Activated CD4-positive, alpha-beta T cell treated with anti-CD3 and anti-CD28 coated beads, Interleukin-2, amount 10 ng/mL, durations not matched to agents 24 days and 14 days (primary cell): ENCODE results near the gene MAP6. TPM values are rescaled to one million over a fixed set of nuclear protein-coding genes. Genes with fewer than 3 reads are reported as not detected.
"Not testable (repeated sequence)": the region's sequence is repeated elsewhere in the genome, so short reads cannot be mapped to it uniquely, and the experiment has no call there.

Experiments
- DNase-seq: peaks from one replicate; pipeline ENCODE4 v3.0.0; 2022
- H3K27ac Mint-ChIP-seq: one replicate; pipeline ENCODE4 v1.8.0; 2022; ENCODE audit warnings: mild to moderate bottlenecking, mixed read lengths
- H3K27me3 Mint-ChIP-seq: one replicate; pipeline ENCODE4 v1.8.0; 2022; ENCODE audit warnings: mixed read lengths
- H3K36me3 Mint-ChIP-seq: one replicate; pipeline ENCODE4 v1.8.0; 2022; ENCODE audit warnings: low read depth, mild to moderate bottlenecking, mixed read lengths
- H3K4me1 Mint-ChIP-seq: one replicate; pipeline ENCODE4 v1.8.0; 2021; ENCODE audit warnings: mixed read lengths
- H3K4me3 Mint-ChIP-seq: one replicate; pipeline ENCODE4 v1.8.0; 2022; ENCODE audit warnings: mild to moderate bottlenecking, moderate library complexity, mixed read lengths
- H3K9me3 Mint-ChIP-seq: one replicate; pipeline ENCODE4 v1.8.0; 2021; ENCODE audit warnings: mixed read lengths
- intact Hi-C: fragments of 100-400 bp; cut with micrococcal nuclease; formaldehyde crosslinking; loops from one replicate; pipeline ENCODE4 v1.15.1; 2023
- total RNA-seq: library from RNA; stranded (reverse); gene quantifications from 2 replicates; pipeline ENCODE4 v1.2.3, GENCODE V29; 2022

MAP6 gene
- total RNA-seq, 1 donor from 2014 or later: 0.09 TPM

DNA sequence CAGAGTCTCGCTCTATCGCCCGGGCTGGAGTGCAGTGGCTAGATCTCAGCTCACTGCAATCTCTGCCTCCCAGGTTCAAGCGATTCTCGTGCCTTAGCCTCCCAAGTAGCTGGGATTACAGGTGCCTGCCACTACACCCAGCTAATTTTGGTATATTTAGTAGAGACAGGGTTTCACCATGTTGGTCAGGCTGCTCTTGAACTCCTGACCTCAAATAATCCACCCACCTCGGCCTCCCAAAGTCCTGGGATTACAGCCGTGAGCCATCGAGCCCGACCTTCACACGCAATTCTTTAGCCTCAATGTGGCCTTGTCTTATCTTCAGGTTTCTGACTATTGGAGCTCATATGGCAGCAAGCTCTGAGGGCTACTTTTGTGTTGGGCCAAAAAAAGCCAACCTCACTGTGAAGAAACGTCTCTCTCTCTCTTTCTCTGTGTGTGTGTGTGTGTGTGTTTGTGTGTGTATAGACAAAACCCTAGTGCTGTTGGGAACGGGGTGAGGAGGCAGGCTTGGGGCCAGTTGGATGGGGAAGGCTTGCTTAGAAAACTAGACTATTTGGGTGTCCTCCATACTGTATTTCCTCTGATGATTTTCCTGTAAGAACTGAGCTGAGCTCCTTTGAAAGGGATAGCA, 84.1 kb downstream of the MAP6 start:
- peaks cover 34% of the 10 kb centered on the region for H3K27me3 Mint-ChIP-seq
- peaks cover 10% of the 10 kb centered on the region for H3K4me1 Mint-ChIP-seq
- intact Hi-C loops, H3K27ac Mint-ChIP-seq, DNase-seq, H3K36me3 Mint-ChIP-seq, H3K9me3 Mint-ChIP-seq: not testable (repeated sequence)
- H3K4me3 Mint-ChIP-seq: peak overlapping the region; percentile 2

DNA sequence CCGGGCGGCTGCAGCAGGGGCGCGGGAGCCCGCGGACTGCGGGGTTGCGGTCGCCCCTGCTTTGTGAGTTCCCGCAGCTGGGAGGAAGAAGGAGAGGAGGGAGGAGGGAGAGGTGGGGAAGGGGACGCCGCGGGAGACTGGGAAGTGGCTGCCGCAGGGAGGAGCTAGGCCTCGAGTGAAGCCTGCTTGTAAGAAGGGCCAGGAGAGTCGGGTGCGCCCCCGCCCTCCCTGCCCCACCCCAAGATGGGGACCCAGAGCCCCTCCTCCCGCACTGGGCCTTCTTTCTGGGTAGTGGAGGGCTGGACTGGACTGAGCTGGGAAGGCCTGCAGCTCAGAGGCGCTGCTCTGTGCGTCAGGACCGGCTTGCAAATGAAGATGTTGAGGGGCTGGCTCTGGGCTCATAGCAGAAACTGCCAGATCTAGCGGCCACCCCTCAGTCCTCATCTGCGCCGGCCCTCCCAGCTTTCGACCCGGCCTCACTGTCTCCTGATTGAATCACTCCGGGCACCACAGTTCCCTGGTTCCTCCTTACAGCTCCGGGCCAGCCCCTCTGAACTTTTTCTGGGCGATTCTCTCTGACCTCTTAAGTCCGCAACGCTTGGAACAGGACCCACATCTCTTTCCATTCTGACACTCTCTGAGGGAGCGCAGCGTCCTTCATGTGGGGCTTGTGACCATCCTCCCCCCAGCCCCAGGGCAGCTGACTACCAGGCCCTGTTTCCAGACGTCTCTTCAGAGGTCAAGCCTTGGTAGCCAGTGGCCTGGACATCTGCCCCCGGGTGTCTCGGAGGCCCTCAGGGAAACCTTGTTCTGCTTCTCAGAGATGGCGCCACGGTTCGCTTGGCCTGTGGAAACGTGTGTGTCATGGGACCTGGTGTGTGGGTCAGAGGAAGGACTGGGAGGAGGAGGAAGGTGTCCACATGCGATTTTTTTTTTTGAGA, 84.8 kb downstream of the MAP6 start:
- peak overlapping the region; percentile 56 for H3K4me3 Mint-ChIP-seq
- H3K4me1 Mint-ChIP-seq: peaks cover 10% of the 10 kb centered on the region
- intact Hi-C loops: no loop called here
- H3K36me3 Mint-ChIP-seq: peaks cover 2% of the 10 kb centered on the region
- peaks cover 36% of the 10 kb centered on the region for H3K27me3 Mint-ChIP-seq
- DNase-seq: no peak
- no peaks in the 10 kb centered on the region for H3K9me3 Mint-ChIP-seq
- H3K27ac Mint-ChIP-seq: no peak overlapping the region

DNA sequence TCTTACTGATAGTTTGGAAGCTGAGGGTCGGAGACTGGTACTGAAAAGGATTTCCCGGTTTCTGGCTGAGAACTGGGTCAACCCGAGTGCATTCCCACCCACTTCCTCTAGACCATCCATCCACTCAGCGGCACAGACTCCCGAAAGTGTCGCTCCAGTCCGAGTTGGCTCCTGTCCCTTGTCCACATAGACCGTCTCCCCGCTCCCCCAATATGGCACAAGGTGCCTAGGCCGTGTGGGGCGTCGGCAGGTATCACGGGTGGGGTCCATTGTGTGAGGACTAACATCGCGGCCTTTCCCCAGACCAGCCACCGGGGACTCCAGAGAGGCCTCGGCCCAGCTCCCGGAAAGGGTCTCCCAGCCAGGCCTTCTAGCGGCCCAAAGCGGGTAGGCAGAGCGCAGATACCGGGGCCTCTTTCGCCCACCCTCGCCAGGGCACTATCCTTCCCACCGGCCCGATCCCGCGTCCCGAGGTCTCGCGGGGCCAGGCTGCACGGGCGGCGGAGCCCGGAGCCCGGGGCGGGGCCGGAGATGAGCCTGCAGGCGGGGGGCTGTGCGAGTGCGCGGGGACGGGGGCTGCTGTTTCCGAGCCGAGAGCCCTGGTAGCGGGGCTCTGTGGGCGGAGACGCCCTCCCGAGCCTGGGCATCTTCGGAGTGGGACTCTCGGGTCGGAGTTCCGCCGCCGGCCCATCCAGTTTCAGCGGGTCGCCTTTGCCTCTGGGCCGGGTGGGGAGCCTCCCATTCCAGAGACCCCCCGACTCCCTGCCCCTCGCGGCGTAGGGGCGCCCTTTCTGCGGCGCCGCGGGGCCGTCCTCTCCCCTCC, 85.7 kb downstream of the MAP6 start:
- Mint-ChIP-seq H3K4me1 (peaks cover 10% of the 10 kb centered on the region), H3K9me3 (no peaks in the 10 kb centered on the region), H3K27ac (no peak overlapping the region), H3K27me3 (peaks cover 36% of the 10 kb centered on the region), H3K36me3 (peaks cover 2% of the 10 kb centered on the region), H3K4me3 (peak overlapping the region; percentile 66)
- intact Hi-C loops: no loop called here
- DNase-seq: peak; percentile 74

DNA sequence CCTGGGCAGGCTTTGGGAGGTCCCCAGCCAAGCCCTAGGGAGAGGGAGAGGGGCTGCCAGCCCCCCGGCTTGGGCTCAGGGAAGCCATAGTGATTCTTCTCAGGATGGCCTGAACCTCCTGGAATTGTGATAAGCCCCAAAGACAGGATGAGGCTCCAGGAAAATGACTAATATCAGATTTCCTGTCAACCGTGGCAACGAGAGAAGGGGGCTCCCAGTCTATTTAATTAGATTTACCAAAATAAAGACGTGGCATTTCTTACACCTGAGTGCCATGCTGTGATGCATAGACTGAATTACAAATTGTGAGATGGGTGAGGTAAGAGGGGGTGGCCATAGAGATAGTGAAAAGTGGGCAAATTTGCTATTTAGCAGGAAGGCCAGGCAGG, 86.3 kb downstream of the MAP6 start:
- Mint-ChIP-seq H3K27me3 (peaks cover 36% of the 10 kb centered on the region), H3K27ac (no peak overlapping the region), H3K36me3 (peaks cover 2% of the 10 kb centered on the region), H3K9me3 (no peaks in the 10 kb centered on the region), H3K4me1 (peaks cover 10% of the 10 kb centered on the region), H3K4me3 (peak overlapping the region; percentile 66)
- intact Hi-C loops: no loop called here
- DNase-seq: no peak

DNA sequence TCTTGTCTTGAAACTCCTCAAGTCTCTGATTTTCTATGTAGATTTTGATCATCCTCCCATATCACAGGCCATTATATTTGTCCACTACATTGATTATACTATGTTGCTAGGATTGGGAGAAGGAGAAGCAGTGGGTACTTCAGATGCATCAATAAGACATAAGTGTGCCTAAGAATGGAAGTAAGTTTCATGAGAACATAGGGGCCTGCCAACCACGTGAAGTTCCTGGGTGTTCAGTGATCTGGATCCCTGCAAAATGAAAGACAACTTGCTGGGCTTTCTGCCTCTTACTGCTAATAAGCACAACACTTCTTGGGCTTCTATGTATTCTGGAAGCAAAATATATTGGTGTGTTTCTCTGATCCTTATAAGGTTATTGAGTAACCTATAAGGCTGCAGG, 89.0 kb downstream of the MAP6 start:
- Mint-ChIP-seq H3K36me3 (peaks cover 2% of the 10 kb centered on the region), H3K4me3 (no peak overlapping the region), H3K9me3 (no peaks in the 10 kb centered on the region), H3K27me3 (peaks cover 28% of the 10 kb centered on the region), H3K27ac (no peak overlapping the region), H3K4me1 (peaks cover 14% of the 10 kb centered on the region)
- intact Hi-C loops: no loop called here
- no peak for DNase-seq

DNA sequence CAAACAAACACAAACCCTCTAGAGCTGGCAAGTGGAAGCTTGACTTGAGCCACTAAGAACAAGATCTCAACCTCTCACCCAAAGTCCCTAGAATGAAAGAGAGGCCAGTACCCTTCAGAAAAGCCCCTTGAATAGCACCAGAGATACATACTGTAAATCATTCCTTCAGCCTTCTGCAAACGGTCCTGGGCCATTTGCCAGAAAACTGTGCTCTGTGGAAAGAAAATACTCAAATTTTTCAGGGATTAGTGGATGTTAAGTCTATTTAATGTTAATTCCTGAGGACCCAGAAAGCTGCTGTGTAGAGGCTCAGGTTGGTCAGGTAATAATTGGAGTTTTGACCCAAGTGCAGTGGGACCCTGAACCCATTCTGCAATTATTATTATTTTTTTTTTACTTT, 89.9 kb downstream of the MAP6 start:
- DNase-seq: no peak
- intact Hi-C loops: no loop called here
- no peak overlapping the region for H3K27ac Mint-ChIP-seq
- no peak overlapping the region for H3K4me3 Mint-ChIP-seq
- H3K9me3 Mint-ChIP-seq: no peaks in the 10 kb centered on the region
- peaks cover 2% of the 10 kb centered on the region for H3K36me3 Mint-ChIP-seq
- peaks cover 14% of the 10 kb centered on the region for H3K4me1 Mint-ChIP-seq
- peaks cover 21% of the 10 kb centered on the region for H3K27me3 Mint-ChIP-seq

DNA sequence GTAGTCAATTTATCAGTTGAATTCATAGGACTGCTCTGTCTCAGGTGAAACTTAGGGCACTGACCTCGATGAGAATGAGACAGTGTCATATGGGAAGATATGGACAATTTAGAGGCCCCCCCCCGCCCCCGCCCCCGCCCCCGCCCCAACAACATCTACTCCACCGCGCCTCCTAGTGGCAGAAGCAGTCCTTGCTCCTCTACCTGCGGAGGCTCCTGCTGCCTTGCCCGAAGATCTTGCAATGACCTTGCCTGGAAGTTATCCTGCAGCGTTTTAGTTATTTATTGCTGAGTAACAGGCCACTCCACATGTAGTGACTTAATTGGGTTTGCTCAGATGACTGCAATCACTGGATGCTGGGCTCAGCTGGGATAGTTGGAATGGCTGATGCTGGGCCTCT, 91.6 kb downstream of the MAP6 start:
- peaks cover 11% of the 10 kb centered on the region for H3K27me3 Mint-ChIP-seq
- peaks cover 5% of the 10 kb centered on the region for H3K36me3 Mint-ChIP-seq
- H3K27ac Mint-ChIP-seq: no peak overlapping the region
- no peak overlapping the region for H3K4me3 Mint-ChIP-seq
- H3K4me1 Mint-ChIP-seq: peaks cover 6% of the 10 kb centered on the region
- intact Hi-C loops: no loop called here
- peak; percentile 86 for DNase-seq
- no peaks in the 10 kb centered on the region for H3K9me3 Mint-ChIP-seq

DNA sequence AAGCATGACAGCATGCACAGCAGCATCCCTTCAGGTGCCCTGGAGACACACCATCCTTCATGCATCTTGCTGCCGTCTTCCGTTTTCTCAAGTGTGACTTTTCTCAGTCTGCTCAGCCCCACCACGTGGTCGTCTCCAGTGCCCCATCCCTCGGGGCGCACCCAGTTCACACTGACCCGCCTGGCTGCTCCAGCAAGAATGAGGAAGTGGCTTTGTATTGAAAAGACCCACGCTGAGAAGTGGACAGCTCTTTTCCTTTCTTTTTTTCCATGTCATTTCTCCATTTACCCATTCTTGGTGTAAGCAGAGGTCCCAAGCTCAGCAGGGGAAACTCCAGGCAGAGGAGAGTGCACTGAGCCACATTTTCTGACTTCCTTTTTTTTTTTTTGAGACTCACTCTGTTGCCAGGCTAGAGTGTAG, 92.3 kb downstream of the MAP6 start:
- intact Hi-C loops: no loop called here

DNA sequence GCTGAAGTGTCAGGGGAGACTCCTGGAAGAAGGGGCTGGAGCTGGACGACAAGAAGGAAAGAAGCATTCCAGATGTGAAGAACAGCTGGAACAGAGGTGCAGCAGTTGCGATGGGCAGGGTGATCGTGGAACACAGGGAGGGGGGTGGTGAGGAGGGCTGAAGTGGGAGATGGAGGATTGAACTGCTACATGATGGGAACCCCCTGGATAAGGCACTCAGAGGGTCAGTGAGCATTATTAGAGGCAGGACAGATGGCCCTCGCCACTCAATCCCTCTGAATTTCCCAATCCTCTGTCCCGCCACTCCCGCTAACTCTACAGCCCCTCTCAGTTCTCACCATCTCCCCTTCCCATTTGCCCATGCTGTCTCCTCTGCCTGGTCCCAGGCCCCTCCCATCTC, 92.8 kb downstream of the MAP6 start:
- Mint-ChIP-seq H3K9me3 (no peaks in the 10 kb centered on the region), H3K27ac (no peak overlapping the region), H3K4me1 (peaks cover 4% of the 10 kb centered on the region), H3K27me3 (peaks cover 5% of the 10 kb centered on the region), H3K4me3 (no peak overlapping the region), H3K36me3 (peaks cover 9% of the 10 kb centered on the region)
- intact Hi-C loops: no loop called here
- DNase-seq: no peak

More for the DNA sequence above, 92.3 kb downstream of the MAP6 start:
- Mint-ChIP-seq H3K27ac (no peak overlapping the region), H3K9me3 (no peaks in the 10 kb centered on the region), H3K27me3 (peaks cover 6% of the 10 kb centered on the region), H3K4me1 (peaks cover 4% of the 10 kb centered on the region), H3K4me3 (no peak overlapping the region), H3K36me3 (peaks cover 9% of the 10 kb centered on the region)
- DNase-seq: no peak

DNA sequence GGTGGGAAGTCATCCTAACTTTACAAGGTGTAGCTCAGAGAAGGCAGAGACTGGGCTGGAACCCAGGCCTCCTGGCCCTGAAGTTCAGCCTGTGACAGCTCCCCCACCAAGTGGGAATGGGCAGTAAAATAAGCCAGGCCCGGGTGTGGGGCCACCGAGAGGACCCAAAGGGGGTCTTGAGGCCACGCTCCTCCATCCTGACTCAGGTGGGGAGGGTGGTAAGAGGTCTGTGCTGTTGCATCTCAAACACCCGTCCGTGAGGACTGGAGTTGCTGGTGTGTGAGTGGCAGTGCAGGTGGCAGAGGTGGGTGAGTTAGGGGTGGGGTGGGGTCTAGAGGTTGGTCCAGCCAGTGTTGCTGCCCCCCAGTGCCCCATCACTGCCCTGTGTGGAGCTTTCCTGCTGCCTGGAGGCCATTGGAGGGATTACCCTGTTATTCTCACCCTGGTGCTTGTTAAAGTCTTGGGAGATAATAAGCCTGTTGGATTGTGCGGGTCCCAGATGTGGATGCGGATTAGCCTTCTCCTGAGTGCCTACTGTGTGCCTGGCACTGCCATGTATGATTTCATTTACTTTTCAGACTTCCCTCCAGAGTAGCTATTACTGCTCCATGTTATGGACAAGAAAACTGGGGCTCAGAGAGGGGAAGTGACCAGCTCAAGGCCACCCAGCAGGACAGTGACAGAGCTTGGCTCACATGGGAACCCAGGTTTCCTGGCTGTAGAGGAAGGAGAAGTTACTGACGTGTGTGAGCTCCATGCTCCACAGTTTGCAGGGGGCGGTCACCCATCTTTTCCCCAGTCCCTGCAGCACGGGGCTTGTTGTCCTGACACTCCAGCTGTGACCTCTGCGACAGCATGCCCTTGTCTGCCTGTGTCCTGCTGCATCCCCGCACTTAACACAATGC, 93.9 kb downstream of the MAP6 start:
- intact Hi-C loops: no loop called here
- H3K36me3 Mint-ChIP-seq: peaks cover 9% of the 10 kb centered on the region
- H3K27me3 Mint-ChIP-seq: peaks cover 2% of the 10 kb centered on the region
- no peak overlapping the region for H3K27ac Mint-ChIP-seq
- no peak for DNase-seq
- H3K4me1 Mint-ChIP-seq: peaks cover 4% of the 10 kb centered on the region
- H3K9me3 Mint-ChIP-seq: no peaks in the 10 kb centered on the region
- H3K4me3 Mint-ChIP-seq: no peak overlapping the region

DNA sequence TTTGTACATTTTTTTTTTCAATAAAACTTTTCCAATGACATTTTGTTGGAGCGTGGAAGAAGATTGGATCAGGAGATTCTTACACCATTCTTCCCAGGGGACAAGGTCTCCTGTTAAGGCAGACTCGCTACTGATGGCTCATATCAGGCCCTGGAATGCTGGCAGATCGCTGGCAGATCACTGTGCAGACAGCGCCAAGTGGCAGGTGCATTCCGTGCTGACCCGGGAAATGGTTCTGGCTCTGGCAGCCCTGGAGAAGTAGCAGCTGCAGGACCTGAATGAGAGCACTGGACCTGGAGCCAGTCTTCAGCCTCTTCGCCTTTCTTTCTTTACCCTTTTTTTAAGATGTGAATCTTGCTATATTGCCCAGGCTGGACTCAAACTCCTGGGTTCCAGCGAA, 96.1 kb downstream of the MAP6 start:
- Mint-ChIP-seq H3K4me3 (no peak overlapping the region), H3K4me1 (peaks cover 4% of the 10 kb centered on the region), H3K36me3 (peaks cover 21% of the 10 kb centered on the region), H3K27ac (no peak overlapping the region), H3K9me3 (no peaks in the 10 kb centered on the region), H3K27me3 (no peaks in the 10 kb centered on the region)
- no peak for DNase-seq
- intact Hi-C loops: no loop called here

DNA sequence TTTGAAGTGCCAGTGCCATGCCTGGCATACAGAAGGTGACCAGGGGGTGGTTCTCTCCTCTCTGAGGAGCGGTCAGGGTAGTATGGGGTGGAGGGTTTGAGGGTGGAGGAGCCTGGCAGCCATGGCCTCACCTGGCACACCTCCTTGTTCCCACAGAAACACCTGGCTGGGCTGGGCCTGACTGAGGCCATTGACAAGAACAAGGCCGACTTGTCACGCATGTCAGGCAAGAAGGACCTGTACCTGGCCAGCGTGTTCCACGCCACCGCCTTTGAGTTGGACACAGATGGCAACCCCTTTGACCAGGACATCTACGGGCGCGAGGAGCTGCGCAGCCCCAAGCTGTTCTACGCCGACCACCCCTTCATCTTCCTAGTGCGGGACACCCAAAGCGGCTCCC, 97.2 kb downstream of the MAP6 start:
- Mint-ChIP-seq H3K27ac (no peak overlapping the region), H3K9me3 (no peaks in the 10 kb centered on the region), H3K27me3 (no peaks in the 10 kb centered on the region), H3K4me3 (no peak overlapping the region), H3K4me1 (peaks cover 2% of the 10 kb centered on the region), H3K36me3 (peaks cover 23% of the 10 kb centered on the region)
- intact Hi-C loops: no loop called here
- no peak for DNase-seq

DNA sequence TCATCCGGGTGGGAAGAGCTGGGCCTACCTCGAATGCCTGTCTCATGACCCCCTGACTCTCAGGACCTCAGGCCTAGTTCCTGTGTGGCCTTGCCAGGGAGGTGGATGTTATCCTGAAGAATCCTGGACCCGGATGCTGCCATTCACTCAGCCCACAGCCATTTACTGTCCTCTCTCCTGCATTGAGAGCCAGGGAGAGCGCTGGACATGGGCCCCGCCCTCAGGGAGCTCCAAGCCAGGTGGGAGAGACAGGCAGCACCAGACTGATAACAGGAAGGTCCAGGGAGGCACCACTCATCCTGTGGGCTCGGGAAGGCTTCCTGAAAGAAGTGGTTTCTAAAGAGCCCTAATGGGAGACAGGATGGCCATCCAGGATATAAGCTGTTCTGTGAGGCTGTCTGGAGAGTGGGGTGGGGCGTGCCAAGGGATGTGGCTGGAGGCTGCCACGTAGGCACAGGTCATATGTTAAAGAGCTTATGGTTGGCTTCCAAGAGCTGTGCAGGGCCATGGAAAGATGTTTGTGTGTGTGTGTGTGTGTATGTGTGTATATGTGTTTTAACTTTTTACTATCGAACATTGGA, 98.2 kb downstream of the MAP6 start:
- H3K4me3 Mint-ChIP-seq: no peak overlapping the region
- no peaks in the 10 kb centered on the region for H3K9me3 Mint-ChIP-seq
- no peaks in the 10 kb centered on the region for H3K4me1 Mint-ChIP-seq
- peaks cover 23% of the 10 kb centered on the region for H3K36me3 Mint-ChIP-seq
- intact Hi-C loops: no loop called here
- no peak for DNase-seq
- no peak overlapping the region for H3K27ac Mint-ChIP-seq
- no peaks in the 10 kb centered on the region for H3K27me3 Mint-ChIP-seq
